Kidney (tissue), 14 donors: ENCODE measurements around the gene KCNJ4. TPM values are rescaled to one million over a fixed set of nuclear protein-coding genes. Genes with fewer than 3 reads are reported as not detected.
A peak's percentile ranks its signal among the peaks of the same experiment; 100 is the strongest.

ENCODE experiments used
- DNase-seq, 5 donors: peaks; one replicate each; pipeline ENCODE4 v3.0.0-alpha.2; 2013 to 2020
- FAIRE-seq: peaks from 2 replicates; lab custom pipeline; 2012; peaks lifted over from hg19 to GRCh38; lab: Jason Lieb, UNC
- H3K27ac ChIP-seq, 2 donors: one replicate each; pipeline ENCODE4 v1.7.0; 2013; ENCODE audit warnings: low read depth in 2 of 2, low read length in 2 of 2, inconsistent platforms in 1 of 2
- H3K27me3 ChIP-seq: one replicate; pipeline ENCODE4 v1.7.1; 2013; ENCODE audit warnings: low read length, inconsistent platforms; ENCODE audit not compliant: control insufficient read depth, insufficient read depth
- H3K36me3 ChIP-seq, 3 donors: one replicate each; pipeline versions ENCODE4 v1.7.0 to v1.7.1; 2013; ENCODE audit warnings: low read length in 3 of 3, control low read depth in 1 of 3, inconsistent platforms in 1 of 3; ENCODE audit not compliant: insufficient read depth in 3 of 3, control insufficient read depth in 2 of 3
- H3K4me1 ChIP-seq, 3 donors: one replicate each; pipeline versions ENCODE4 v1.7.0 to v1.7.1; 2013; ENCODE audit warnings: low read length in 3 of 3, inconsistent platforms in 1 of 3, low read depth in 1 of 3; ENCODE audit not compliant: control insufficient read depth in 2 of 3, insufficient read depth in 2 of 3
- H3K4me3 ChIP-seq, 3 donors: one replicate each; pipeline versions ENCODE4 v1.7.0 to v1.8.1; 2013; ENCODE audit warnings: low read length in 3 of 3, control low read depth in 1 of 3, inconsistent platforms in 1 of 3
- H3K9ac ChIP-seq, 3 donors: one replicate each; pipeline versions ENCODE4 v1.7.0 to v1.7.1; 2013; ENCODE audit warnings: low read length in 3 of 3, control low read depth in 1 of 3, inconsistent platforms in 1 of 3
- H3K9me3 ChIP-seq, 3 donors: one replicate each; pipeline versions ENCODE4 v1.7.0 to v1.7.1; 2013; ENCODE audit warnings: low read length in 3 of 3, control low read depth in 1 of 3, inconsistent platforms in 1 of 3; ENCODE audit not compliant: control insufficient read depth in 2 of 3, insufficient read depth in 1 of 3
- CTCF ChIP-seq: IDR thresholded peaks from 3 replicates; pipeline ENCODE4 v1.5.1; 2012; ENCODE audit warnings: mild to moderate bottlenecking, moderate library complexity, borderline replicate concordance; ENCODE audit not compliant: insufficient read depth; ENCODE audit errors: extremely low read depth
- intact Hi-C: fragments of 100-400 bp; cut with DNase I; formaldehyde crosslinking; loops from one replicate; pipeline ENCODE4 v1.11.1; 2022
- polyA plus RNA-seq: library from polyadenylated mRNA; stranded (reverse); fragments of 350-450 nt; fragmentation: Illumina TruSeq; extraction: RNeasy Lipid Tissue Mini Kit (QIAGEN cat#74804); gene quantifications from one replicate; pipeline ENCODE4 v1.2.3, GENCODE V29; 2014; ENCODE audit warnings: low read depth, low replicate concordance; ENCODE audit not compliant: insufficient read depth
- total RNA-seq: library from RNA; stranded (reverse); fragmentation: NEBNext Ultra II Directional; extraction: Animal tissue kit (Norgen Biotek cat#: 25700); gene quantifications from one replicate; pipeline ENCODE4 v1.2.1, GENCODE V29; 2021
- donor health status: control.
- donor health status: control.
- donor health status: control.
- donor health status: control.
- donor health status: control.
- donor health status: DM: yes; HTN: yes; CAD: no.
- donor health status: Normal renal cell carcinoma (clear cell type).

KCNJ4 gene
- total and polyA plus RNA-seq, 2 donors from 2014 or later: 0.13 TPM; not detected in 1

GRCh38 chr22:38442967-38443627 lies 11.9 kb downstream of the KCNJ4 start:
- intact Hi-C loops: no loop called here

GRCh38 chr22:38441620-38442287 lies 13.2 kb downstream of the KCNJ4 start:
- no peaks in the 10 kb centered on the region for H3K4me1 ChIP-seq
- FAIRE-seq: no peak
- DNase-seq: no peak
- no peak overlapping the region for H3K9ac ChIP-seq
- H3K4me3 ChIP-seq: no peak overlapping the region
- no peaks in the 10 kb centered on the region for H3K36me3 ChIP-seq
- intact Hi-C loops: no loop called here
- H3K9me3 ChIP-seq: no peaks in the 10 kb centered on the region
- H3K27me3 ChIP-seq: no peaks in the 10 kb centered on the region
- TF ChIP-seq CTCF: no peak
- no peak overlapping the region for H3K27ac ChIP-seq

More at GRCh38 chr22:38442967-38443627, 11.9 kb downstream of the KCNJ4 start:
- H3K9ac ChIP-seq: no peak overlapping the region
- H3K4me1 ChIP-seq: no peaks in the 10 kb centered on the region
- DNase-seq (peak in 4 of 5 donors; percentile 54 to 75 (median 61)), FAIRE-seq (no peak)
- H3K27ac ChIP-seq: no peak overlapping the region
- H3K27me3 ChIP-seq: no peaks in the 10 kb centered on the region
- no peaks in the 10 kb centered on the region for H3K9me3 ChIP-seq
- H3K36me3 ChIP-seq: no peaks in the 10 kb centered on the region
- no peak overlapping the region for H3K4me3 ChIP-seq
- no peak for TF ChIP-seq CTCF

- intact Hi-C loops: no loop called here
- no peaks in the 10 kb centered on the region for H3K27me3 ChIP-seq
- H3K9me3 ChIP-seq: no peaks in the 10 kb centered on the region
- no peaks in the 10 kb centered on the region for H3K36me3 ChIP-seq
- no peak for TF ChIP-seq CTCF
- FAIRE-seq (no peak), DNase-seq (peak in 1 of 5 donors; percentile 66)
- no peak overlapping the region for H3K4me3 ChIP-seq
- no peak overlapping the region for H3K27ac ChIP-seq
- no peaks in the 10 kb centered on the region for H3K4me1 ChIP-seq
- H3K9ac ChIP-seq: no peak overlapping the region
Measured at GRCh38 chr22:38440747-38441350, 14.2 kb downstream of the KCNJ4 start.
